Measurements from ENCODE around the gene RPL10.

DNA sequence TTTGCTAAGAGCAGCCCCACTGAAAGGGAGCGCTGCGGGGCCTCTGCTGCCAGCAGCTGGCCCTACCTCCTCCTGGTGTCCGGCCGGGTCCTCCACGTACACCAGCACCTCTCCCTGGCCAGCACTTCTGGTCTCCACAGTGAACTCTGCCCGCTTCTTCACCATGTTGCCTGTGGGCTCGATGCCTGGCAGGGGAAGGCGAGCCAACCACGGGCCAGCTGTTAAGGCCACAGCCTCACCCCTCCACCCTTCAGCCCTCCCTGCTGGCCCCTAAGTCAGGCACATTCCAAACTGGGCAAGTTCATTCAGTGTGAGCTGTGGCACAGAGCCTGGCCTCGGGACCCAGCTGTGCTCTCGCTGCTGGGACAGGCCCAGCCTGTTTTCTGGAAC lies 31.5 kb upstream of the RPL10 start:
- TF ChIP-seq, protein P1, sequence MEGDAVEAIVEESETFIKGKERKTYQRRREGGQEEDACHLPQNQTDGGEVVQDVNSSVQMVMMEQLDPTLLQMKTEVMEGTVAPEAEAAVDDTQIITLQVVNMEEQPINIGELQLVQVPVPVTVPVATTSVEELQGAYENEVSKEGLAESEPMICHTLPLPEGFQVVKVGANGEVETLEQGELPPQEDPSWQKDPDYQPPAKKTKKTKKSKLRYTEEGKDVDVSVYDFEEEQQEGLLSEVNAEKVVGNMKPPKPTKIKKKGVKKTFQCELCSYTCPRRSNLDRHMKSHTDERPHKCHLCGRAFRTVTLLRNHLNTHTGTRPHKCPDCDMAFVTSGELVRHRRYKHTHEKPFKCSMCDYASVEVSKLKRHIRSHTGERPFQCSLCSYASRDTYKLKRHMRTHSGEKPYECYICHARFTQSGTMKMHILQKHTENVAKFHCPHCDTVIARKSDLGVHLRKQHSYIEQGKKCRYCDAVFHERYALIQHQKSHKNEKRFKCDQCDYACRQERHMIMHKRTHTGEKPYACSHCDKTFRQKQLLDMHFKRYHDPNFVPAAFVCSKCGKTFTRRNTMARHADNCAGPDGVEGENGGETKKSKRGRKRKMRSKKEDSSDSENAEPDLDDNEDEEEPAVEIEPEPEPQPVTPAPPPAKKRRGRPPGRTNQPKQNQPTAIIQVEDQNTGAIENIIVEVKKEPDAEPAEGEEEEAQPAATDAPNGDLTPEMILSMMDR (IDR thresholded peaks at IDR 0.05; ENCODE audit: extremely low read depth in 1 of 2, insufficient read depth in 1 of 2, low read depth in 1 of 2, low read length in 2 of 2) = no peak
- TF ChIP-seq POLR2AphosphoS5 (IDR thresholded peaks at IDR 0.05; ENCODE audit: insufficient read depth, low read depth, low read length) (no peak), POLR2A (IDR thresholded peaks at IDR 0.05; ENCODE audit: low read depth, low read length) (no peak), JUN (IDR thresholded peaks at IDR 0.05; ENCODE audit: borderline replicate concordance, insufficient read depth, insufficient read length, low read depth) (no peak), EZH2 (IDR thresholded peaks at IDR 0.05; ENCODE audit: borderline replicate concordance, low read depth, low read length, severe bottlenecking) (no peak), MAX (IDR thresholded peaks at IDR 0.05; ENCODE audit: insufficient read depth, insufficient read length) (no peak), MYC (IDR thresholded peaks at IDR 0.05; ENCODE audit: low read depth, low read length) (no peak)

Data from endothelial cell of umbilical vein (primary cell).